HG02678 (cell line): ENCODE data around the gene CDC40.
"Not testable (repeated sequence)": the region's sequence is repeated elsewhere in the genome, so short reads cannot be mapped to it uniquely, and the experiment has no call there.

Source experiments
- ATAC-seq: cut with Tn5 transposase; IDR thresholded peaks from one replicate; pipeline ENCODE4 v1.9.1; 2021; ENCODE audit warnings: mild to moderate bottlenecking, moderate library complexity; ENCODE audit not compliant: unreplicated experiment

CDC40 gene

GRCh38 chr6:110269623-110270022 is 89.4 kb downstream of the CDC40 start:
- no peak for ATAC-seq

GRCh38 chr6:110270165-110270564 is 89.9 kb downstream of the CDC40 start:
- no peak for ATAC-seq

GRCh38 chr6:110271732-110272022 is 91.5 kb downstream of the CDC40 start:
- ATAC-seq = no peak

- ATAC-seq = not testable (repeated sequence)
These were observed 92.6 kb downstream of the CDC40 start for GRCh38 chr6:110272781-110273180.

- no peak for ATAC-seq
These were observed 97.0 kb downstream of the CDC40 start for GRCh38 chr6:110277100-110277665.
